AG10803 (cell line): ENCODE measurements around the gene FCER2.

Experiments used
- DNase-seq: peaks from one replicate; pipeline ENCODE4 v3.0.0; 2010; ENCODE audit warnings: low read depth
- H3K4me3 ChIP-seq: 2 replicates; pipeline ENCODE4 v1.5.1; 2011; ENCODE audit warnings: mild to moderate bottlenecking, low read length, control low read depth
- TF ChIP-seq, protein P1 (sequence below): conservative IDR thresholded peaks from 2 replicates; pipeline ENCODE4 v1.5.1; 2011; ENCODE audit warnings: mild to moderate bottlenecking, low read length, control low read depth, inconsistent platforms

Gene FCER2

DNA sequence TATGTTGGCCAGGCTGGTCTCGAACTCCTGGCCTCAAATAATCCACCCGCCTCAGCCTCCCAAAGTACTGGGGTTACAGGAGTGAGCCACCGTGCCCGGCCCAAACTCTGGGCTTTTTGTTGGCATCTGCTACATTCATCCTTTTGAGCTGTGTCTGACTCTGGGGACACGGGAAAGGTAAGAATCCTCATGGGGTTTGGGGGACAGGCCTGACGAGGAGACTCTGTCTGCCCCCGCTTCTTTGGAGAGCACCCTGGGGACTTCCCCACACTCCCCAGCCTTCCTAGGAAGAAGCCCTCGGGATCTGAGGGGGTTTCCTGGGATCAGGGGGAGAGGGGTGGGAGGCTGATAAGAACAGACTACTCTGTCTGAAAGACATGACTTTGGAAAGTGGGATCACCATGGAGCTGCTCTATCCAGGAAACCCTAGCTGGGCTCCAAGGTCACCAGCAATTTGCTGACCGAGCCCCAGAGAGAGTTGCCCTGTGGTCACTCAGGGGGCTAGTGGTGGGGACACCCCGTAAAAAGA, 8.1 kb upstream of the FCER2 start:
- H3K4me3 ChIP-seq: no peak overlapping the region
- TF ChIP-seq, protein P1, sequence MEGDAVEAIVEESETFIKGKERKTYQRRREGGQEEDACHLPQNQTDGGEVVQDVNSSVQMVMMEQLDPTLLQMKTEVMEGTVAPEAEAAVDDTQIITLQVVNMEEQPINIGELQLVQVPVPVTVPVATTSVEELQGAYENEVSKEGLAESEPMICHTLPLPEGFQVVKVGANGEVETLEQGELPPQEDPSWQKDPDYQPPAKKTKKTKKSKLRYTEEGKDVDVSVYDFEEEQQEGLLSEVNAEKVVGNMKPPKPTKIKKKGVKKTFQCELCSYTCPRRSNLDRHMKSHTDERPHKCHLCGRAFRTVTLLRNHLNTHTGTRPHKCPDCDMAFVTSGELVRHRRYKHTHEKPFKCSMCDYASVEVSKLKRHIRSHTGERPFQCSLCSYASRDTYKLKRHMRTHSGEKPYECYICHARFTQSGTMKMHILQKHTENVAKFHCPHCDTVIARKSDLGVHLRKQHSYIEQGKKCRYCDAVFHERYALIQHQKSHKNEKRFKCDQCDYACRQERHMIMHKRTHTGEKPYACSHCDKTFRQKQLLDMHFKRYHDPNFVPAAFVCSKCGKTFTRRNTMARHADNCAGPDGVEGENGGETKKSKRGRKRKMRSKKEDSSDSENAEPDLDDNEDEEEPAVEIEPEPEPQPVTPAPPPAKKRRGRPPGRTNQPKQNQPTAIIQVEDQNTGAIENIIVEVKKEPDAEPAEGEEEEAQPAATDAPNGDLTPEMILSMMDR: no peak
- no peak for DNase-seq

DNA sequence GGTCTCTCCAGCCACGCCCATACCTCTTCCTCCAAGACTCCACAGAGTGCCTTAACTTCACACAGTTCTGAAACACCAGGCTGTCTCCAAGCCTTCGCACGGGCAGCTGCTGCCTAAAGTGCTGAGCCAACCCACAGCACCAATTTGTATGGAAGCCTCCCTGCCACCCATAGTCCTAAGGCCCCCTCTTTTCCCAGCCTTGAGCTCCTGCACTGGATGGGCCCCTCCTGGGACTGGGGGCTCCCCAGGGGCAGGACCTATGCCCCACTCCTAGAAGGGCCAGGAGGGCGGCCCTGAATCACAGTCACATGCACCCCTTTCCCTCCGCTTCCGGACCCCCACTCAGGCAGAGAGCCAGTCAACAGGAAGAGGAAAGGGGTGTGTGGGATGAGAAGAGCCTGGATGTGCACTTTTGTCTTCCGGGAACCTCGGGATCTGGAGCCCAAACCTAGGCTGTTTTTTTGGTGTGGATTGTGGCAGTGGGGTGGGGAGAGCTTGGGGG, 5.1 kb upstream of the FCER2 start:
- TF ChIP-seq, protein P1: no peak
- DNase-seq: no peak
- H3K4me3 ChIP-seq: no peak overlapping the region

DNA sequence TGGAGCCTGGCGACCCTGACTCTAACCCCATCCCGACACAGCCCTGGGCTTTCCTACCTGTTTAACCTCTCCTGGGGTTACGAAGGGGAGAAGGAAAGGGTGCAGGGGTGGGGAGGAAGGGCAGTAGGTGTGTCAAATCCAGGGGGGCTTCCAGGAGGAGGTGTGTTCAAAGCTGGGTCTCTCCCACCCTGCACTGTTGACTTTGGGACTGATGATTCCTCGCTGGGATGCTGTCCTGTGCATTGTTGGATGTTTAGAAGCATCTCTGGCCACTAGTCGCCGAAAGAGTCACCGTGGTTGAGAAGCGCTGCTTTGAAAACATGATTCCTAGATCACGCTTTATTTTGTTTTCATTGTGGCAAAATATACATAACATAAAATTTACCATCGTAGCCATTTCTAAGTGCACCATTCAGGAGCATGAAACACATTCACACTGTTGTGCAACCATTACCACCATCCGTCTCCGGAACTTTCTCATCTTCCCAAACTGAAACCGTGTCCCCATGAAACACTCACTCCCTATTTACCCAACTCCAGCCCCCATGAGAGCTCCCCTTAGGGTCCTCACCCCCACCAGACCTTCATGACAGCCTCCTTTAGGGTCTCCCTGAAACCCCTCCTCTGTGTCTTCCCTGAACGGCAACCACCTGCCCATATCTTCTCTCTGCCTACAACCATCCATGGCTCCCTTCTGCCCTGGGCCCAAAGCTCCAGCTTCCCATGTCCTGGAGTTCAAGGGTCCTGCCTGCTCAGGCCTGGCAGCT, 4.4 kb upstream of the FCER2 start:
- no peak overlapping the region for H3K4me3 ChIP-seq
- TF ChIP-seq, protein P1: no peak
- DNase-seq: no peak

DNA sequence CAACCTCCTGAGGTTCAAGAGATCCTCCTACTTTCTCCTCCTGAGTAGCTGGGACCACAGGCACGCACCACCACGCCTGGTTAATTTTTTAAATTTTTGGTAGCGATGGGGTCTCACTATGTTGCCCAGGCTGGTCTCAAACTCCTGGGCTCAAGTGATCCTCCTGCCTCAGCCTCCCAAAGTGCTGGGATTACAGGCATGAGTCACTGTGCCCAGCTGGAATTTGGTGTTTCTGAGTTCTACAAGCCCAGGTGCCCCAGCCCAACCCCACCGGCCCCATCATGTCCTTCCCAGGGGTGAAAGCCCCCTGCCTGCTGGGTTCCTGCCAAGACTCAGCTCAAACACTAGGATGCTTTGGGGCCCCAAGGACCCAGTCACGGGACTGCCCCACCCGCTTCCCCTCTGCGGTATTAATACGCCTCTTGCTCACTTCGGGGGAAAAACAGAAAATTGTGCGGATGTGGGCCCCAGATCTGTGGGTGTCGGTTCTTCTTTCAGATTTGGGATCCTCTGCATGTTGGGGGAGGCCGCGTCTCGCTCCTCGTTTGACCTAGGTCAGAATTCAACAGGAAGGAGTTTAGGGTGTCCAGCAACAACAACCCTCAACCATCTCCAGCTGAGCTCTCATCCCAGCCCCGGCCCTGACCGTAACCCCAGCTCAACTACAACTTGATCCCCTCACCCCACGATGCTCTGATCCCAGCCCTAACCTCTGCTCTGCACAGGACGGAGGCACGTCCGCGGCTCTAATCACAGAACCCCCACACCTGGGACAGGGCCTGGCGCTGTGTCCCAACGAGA, 3.7 kb upstream of the FCER2 start:
- TF ChIP-seq, protein P1: no peak
- H3K4me3 ChIP-seq: no peak overlapping the region
- no peak for DNase-seq

DNA sequence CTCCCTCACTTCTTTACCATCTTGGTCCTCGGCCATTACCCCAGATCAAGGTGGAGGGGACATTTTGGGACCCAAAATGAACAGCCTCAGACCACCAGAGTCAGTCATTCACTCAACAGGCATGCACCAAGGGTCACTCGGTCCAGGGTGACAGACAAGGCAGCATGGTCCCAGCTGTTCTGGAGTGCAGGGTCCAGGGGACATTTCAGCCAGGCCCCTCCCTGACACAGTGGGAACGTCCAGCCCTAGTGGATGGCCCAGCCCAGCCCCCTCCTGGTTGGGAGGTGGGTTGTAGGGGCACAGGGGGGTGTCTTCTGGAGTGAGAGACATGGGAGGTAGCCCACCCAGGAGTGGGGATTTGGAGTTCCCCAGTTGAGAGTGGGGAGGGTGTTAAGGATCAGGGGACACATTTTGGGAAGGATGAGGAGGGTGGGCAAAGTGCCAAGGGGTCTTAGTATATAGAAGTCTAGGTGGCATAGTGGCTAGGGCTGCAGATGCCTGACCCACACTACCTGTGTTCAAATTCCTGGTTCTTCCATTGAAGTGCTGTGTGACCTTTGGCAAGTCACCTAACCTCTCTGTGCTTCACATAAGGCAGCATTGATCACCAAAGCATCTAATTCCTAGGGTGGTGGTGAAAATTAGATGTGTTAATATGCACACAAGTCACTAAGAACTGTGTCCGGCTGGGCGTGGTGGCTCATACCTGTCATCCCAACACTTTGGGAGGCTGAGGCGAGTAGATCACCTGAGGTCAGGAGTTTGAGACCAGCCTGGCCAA, 2.5 kb upstream of the FCER2 start:
- TF ChIP-seq, protein P1: no peak
- no peak overlapping the region for H3K4me3 ChIP-seq
- DNase-seq: no peak

DNA sequence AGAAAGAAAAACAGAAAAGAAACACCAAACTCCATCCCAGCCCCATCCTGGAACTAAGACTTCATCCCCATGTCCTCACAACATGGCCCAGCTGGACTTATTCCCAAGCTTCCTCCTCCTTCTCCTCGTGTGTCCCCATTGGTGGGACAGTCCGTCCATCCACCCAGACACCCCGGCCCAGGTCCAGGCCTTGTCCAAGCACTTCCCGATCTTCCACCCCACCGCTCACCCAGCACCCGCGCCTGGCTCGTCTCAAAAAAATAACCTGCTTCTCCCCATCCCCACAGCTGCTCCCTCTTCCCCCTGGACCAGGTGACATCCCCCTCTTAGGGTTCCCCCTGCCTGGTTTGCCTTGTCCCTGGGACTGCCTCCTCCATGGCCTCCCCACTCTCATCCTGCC, 1.4 kb upstream of the FCER2 start:
- TF ChIP-seq, protein P1: no peak

More for the DNA sequence above, 1.4 kb upstream of the FCER2 start:
- H3K4me3 ChIP-seq: no peak overlapping the region
- DNase-seq: no peak
